Measurements from ENCODE around the gene OCA2. TPM values are rescaled to one million over a fixed set of nuclear protein-coding genes. Genes with fewer than 3 reads are reported as not detected.

Gene OCA2
- total RNA-seq, 2 experiments from 2014 or later: not detected

DNA sequence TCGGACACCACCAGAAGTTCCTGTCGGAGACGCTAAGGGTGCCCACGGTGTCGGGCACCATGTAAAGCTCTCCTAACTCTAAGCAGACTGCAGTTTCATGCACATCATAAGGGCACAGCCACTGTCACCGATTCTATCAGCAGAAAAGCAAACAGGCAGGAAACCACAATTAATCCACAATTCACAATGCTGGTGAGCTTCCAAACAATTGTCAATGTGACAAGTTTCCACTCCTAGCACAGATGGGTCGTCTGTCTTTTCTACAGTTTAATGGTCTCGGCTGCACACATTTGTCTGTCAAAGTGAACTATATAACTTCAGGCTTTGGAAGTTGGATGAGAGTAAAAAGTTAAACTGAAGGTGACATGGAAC lies 8.8 kb upstream of the OCA2 start:
- no peak for TF ChIP-seq CTCF (conservative IDR thresholded peaks at IDR 0.05; ENCODE audit: low read length)
- TF ChIP-seq EZH2phosphoT487 (IDR thresholded peaks at IDR 0.05; ENCODE audit: borderline replicate concordance, low read depth, low read length): no peak
- Histone ChIP-seq H3K79me2 (ENCODE audit: insufficient read depth, low read depth, low read length) (no peaks in the 10 kb centered on the region), H3K4me3 (ENCODE audit: low read depth, low read length, poor library complexity, severe bottlenecking) (no peak overlapping the region), H2AFZ (ENCODE audit: low read length) (no peak overlapping the region), H3K36me3 (ENCODE audit: insufficient read depth, low read length) (peaks cover 22% of the 10 kb centered on the region), H3K4me1 (ENCODE audit: insufficient read depth, low read length, poor library complexity, severe bottlenecking) (no peaks in the 10 kb centered on the region), H3K9me3 (ENCODE audit: low read length) (no peaks in the 10 kb centered on the region), H4K20me1 (ENCODE audit: insufficient read depth, low read length) (no peaks in the 10 kb centered on the region), H3K4me2 (ENCODE audit: low read length) (no peak overlapping the region), H3K27ac (ENCODE audit: low read depth, low read length, poor library complexity, severe bottlenecking) (no peak overlapping the region), H3K9me2 (ENCODE audit: insufficient read depth, low read length) (no peaks in the 10 kb centered on the region)
- intact Hi-C loops (cut with micrococcal nuclease; ENCODE audit: unreplicated experiment): no loop called here
- POLR2A ChIA-PET: interaction anchor here (0.6 kb wide), 1 partner anchor 130 kb away, joined by 3 read pairs; no protein-coding TSS in a partner anchor
- CTCF ChIA-PET (ENCODE audit: unreplicated experiment): no interaction called here
- BruUV-seq (replicated peaks): no TSS peak
- DNase-seq (ENCODE audit: low spot score): no peak

- POLR2A ChIA-PET: interaction anchor here (0.6 kb wide), 1 partner anchor 129 kb away, joined by 3 read pairs; no protein-coding TSS in a partner anchor
- no peaks in the 10 kb centered on the region for H3K9me2 ChIP-seq (ENCODE audit: insufficient read depth, low read length)
- H3K4me3 ChIP-seq (ENCODE audit: low read depth, low read length, poor library complexity, severe bottlenecking): no peak overlapping the region
- no peak overlapping the region for H3K27ac ChIP-seq (ENCODE audit: low read depth, low read length, poor library complexity, severe bottlenecking)
- no peak overlapping the region for H2AFZ ChIP-seq (ENCODE audit: low read length)
- no peak for DNase-seq (ENCODE audit: low spot score)
- H3K79me2 ChIP-seq (ENCODE audit: insufficient read depth, low read depth, low read length): no peaks in the 10 kb centered on the region
- no peaks in the 10 kb centered on the region for H3K4me1 ChIP-seq (ENCODE audit: insufficient read depth, low read length, poor library complexity, severe bottlenecking)
- CTCF ChIA-PET (ENCODE audit: unreplicated experiment): interaction anchor here (0.5 kb wide), 1 partner anchor 12 kb away, joined by 3 read pairs; no protein-coding TSS in a partner anchor
- H3K4me2 ChIP-seq (ENCODE audit: low read length): no peak overlapping the region
- no peaks in the 10 kb centered on the region for H3K9me3 ChIP-seq (ENCODE audit: low read length)
- peaks cover 16% of the 10 kb centered on the region for H3K36me3 ChIP-seq (ENCODE audit: insufficient read depth, low read length)
- no peaks in the 10 kb centered on the region for H4K20me1 ChIP-seq (ENCODE audit: insufficient read depth, low read length)
- intact Hi-C loops (cut with micrococcal nuclease; ENCODE audit: unreplicated experiment): no loop called here
- BruUV-seq (replicated peaks): no TSS peak
- no peak for TF ChIP-seq CTCF (conservative IDR thresholded peaks at IDR 0.05; ENCODE audit: low read length)
- TF ChIP-seq EZH2phosphoT487 (IDR thresholded peaks at IDR 0.05; ENCODE audit: borderline replicate concordance, low read depth, low read length): no peak
Measured at GRCh38 chr15:28107111-28107903, 8.2 kb upstream of the OCA2 start.
